Stomach (tissue), 9 donors: Measurements from ENCODE around the gene VMP1. TPM values are rescaled to one million over a fixed set of nuclear protein-coding genes. Genes with fewer than 3 reads are reported as not detected.

ENCODE experiments used
- DNase-seq, 2 donors: peaks; one replicate each; pipeline versions ENCODE4 v3.0.0 to v3.0.0-alpha.2; 2013 to 2019
- H3K27ac ChIP-seq, 5 donors: fragments of 200-600 bp in 4 of 5; sonication (generic) in 4 of 5; one replicate each; pipeline ENCODE4 v1.5.1; 2013 to 2019; ENCODE audit warnings: mild to moderate bottlenecking in 1 of 5, moderate library complexity in 1 of 5
- H3K27me3 ChIP-seq, 3 donors: fragments of 200-600 bp; sonication (generic); one replicate each; pipeline ENCODE4 v1.5.1; 2017 to 2019; ENCODE audit warnings: mixed run types in 1 of 3
- H3K36me3 ChIP-seq, 4 donors: fragments of 200-600 bp; sonication (generic); 1 replicate in 3 of 4; 2 replicates in 1 of 4; pipeline ENCODE4 v1.5.1; 2016 to 2019
- H3K4me1 ChIP-seq, 4 donors: fragments of 200-600 bp; sonication (generic); one replicate each; pipeline ENCODE4 v1.5.1; 2016 to 2019
- H3K4me3 ChIP-seq, 4 donors: fragments of 200-600 bp; sonication (generic) in 3 of 4; one replicate each; pipeline ENCODE4 v1.5.1; 2016 to 2019; ENCODE audit warnings: mild to moderate bottlenecking in 1 of 4
- H3K9me3 ChIP-seq, 4 donors: fragments of 200-600 bp; sonication (generic); one replicate each; pipeline ENCODE4 v1.5.1; 2016 to 2019
- EP300 ChIP-seq: sonication (generic); formaldehyde crosslinking; IDR thresholded peaks from one replicate; pipeline ENCODE4 v1.6.1; 2017; ENCODE audit warnings: antibody characterized with exemption
- POLR2A ChIP-seq, 4 donors: fragments of 450-650 bp; IDR thresholded peaks; one replicate each; pipeline ENCODE4 v1.6.1; 2016; ENCODE audit warnings: antibody characterized with exemption in 4 of 4, control low read depth in 2 of 4, mild to moderate bottlenecking in 1 of 4, moderate library complexity in 1 of 4
- POLR2AphosphoS5 ChIP-seq, 3 donors: sonication (generic); formaldehyde crosslinking; IDR thresholded peaks; one replicate each; pipeline ENCODE4 v1.6.1; 2016; ENCODE audit warnings: antibody characterized with exemption in 3 of 3
- WGBS, 5 donors: extraction: QIAGEN DNeasy Blood & Tissue Kit in 3 of 5; methylation state at CpG; one replicate each; pipeline versions ENCODE4 v1.1.5 to v1.1.7; 2013 to 2018; 5-methylcytosine and 5-hydroxymethylcytosine counted together
- intact Hi-C: fragments of 100-400 bp; cut with DNase I; formaldehyde crosslinking; loops from one replicate; pipeline ENCODE4 v1.15.1; 2023; ENCODE audit warnings: low total_unique reads
- polyA plus RNA-seq, 3 donors: library from polyadenylated mRNA; stranded (reverse); fragments of 200-250 nt; gene quantifications; one replicate each; pipeline ENCODE4 v1.2.3, GENCODE V29; 2013
- total RNA-seq, 5 donors: library from RNA; depleted of rRNA; stranded (reverse); fragments of >200 nt; gene quantifications; one replicate each; pipeline versions ENCODE4 v1.1.0 to v1.2.3, GENCODE V29; 2014 to 2016
- TF ChIP-seq, protein P1 (sequence below), 7 experiments: fragments of 450-650 bp in 4 of 7; fragments of 200-600 bp in 3 of 7; sonication (generic) in 3 of 7; IDR thresholded peaks; one replicate each; pipeline ENCODE4 v1.5.1; 2016 to 2019; ENCODE audit warnings: antibody characterized with exemption in 7 of 7, control low read depth in 2 of 7, mild to moderate bottlenecking in 1 of 7
- donor health status: healthy with polysubstance abuse.
- donor health status: Bipolar disorder and iron deficiency.
- donor health status: healthy.

Gene VMP1
- total and polyA plus RNA-seq, 8 donors = 24.4 to 562 (median 155) TPM

DNA sequence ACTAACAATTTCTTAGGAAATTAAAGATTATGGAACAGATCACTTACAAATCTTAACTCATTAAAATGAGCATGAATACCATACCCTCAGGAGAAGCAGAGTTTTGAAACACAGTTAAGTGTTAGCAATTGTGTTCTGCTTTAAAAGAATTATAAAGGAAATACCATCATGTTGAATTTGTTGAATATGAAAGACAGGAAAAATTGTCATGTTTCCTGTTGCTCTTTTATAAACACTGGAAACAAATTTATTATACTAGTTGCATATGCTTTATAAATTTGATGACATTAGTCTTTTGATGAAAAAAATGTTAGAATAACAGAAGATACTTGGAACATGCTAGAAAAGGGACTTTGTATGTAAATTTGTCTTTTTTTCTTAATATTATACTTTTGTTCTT is 59.7 kb downstream of the VMP1 start:
- peak overlapping the region in 2 of 5 donors; percentile 61 to 75 for H3K27ac ChIP-seq
- peaks cover 0 to 30% (median 4%) of the 10 kb centered on the region in 4 donors for H3K4me1 ChIP-seq
- peaks cover 6 to 37% (median 20%) of the 10 kb centered on the region in 4 donors for H3K36me3 ChIP-seq
- H3K9me3 ChIP-seq = no peaks in the 10 kb centered on the region
- TF ChIP-seq, protein P1, sequence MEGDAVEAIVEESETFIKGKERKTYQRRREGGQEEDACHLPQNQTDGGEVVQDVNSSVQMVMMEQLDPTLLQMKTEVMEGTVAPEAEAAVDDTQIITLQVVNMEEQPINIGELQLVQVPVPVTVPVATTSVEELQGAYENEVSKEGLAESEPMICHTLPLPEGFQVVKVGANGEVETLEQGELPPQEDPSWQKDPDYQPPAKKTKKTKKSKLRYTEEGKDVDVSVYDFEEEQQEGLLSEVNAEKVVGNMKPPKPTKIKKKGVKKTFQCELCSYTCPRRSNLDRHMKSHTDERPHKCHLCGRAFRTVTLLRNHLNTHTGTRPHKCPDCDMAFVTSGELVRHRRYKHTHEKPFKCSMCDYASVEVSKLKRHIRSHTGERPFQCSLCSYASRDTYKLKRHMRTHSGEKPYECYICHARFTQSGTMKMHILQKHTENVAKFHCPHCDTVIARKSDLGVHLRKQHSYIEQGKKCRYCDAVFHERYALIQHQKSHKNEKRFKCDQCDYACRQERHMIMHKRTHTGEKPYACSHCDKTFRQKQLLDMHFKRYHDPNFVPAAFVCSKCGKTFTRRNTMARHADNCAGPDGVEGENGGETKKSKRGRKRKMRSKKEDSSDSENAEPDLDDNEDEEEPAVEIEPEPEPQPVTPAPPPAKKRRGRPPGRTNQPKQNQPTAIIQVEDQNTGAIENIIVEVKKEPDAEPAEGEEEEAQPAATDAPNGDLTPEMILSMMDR (IDR thresholded peaks at IDR 0.05) = no peak
- no peak for TF ChIP-seq EP300
- no peak for DNase-seq
- intact Hi-C loops = no loop called here
- H3K4me3 ChIP-seq = no peak overlapping the region
- no peaks in the 10 kb centered on the region for H3K27me3 ChIP-seq

DNA sequence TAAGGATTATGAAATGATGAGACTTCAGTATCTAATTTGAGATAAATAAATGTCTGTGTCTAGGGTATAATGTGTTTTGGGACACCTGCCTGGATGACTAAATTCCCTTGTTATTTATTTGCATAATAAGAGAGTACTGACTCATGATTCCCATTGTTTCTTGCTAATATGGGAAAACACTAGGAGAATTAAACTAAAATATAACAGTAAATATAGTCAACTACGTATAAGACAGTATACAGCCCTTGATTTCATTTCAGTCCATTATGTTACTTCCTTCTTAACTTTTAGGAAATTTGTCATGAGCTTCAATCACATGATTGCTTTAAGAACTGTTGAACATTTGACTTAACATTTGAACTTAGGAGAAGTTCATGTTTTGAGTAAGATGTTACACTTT is 62.4 kb downstream of the VMP1 start:
- no peak for TF ChIP-seq POLR2A (IDR thresholded peaks at IDR 0.05)
- TF ChIP-seq POLR2AphosphoS5 (IDR thresholded peaks at IDR 0.05) = no peak
- TF ChIP-seq EP300 = no peak
- TF ChIP-seq, protein P1 (IDR thresholded peaks at IDR 0.05) = no peak
- Histone ChIP-seq H3K4me1 (peaks cover 0 to 21% (median 0%) of the 10 kb centered on the region in 4 donors), H3K36me3 (peaks cover 6 to 46% (median 37%) of the 10 kb centered on the region in 4 donors), H3K4me3 (no peak overlapping the region), H3K27me3 (no peaks in the 10 kb centered on the region), H3K27ac (peak overlapping the region in 1 of 5 donors; percentile 16), H3K9me3 (no peaks in the 10 kb centered on the region)
- intact Hi-C loops = no loop called here
- DNase-seq = no peak
- WGBS, 5 donors = 54 to 74% (median 69%) methylated on average over 1 of the region's 1 CpG

DNA sequence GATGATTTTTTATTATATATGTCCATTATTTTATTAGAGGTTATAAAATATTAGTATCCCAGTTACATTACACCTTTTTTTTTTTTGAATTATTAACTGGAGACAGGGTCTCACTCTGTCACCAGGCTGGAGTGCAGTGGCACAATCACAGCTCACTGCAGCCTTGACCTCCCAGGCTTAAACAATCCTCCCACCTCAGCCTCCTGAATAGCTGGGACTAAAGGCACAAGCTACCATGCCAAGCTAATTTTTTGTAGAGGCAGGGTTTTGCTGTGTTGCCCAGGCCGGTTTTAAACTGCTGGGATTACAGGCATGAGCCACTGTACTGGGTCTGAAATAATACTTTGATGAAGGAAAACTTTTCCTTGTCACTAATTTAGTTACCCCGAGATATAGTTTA is 63.6 kb downstream of the VMP1 start:
- H3K9me3 ChIP-seq = no peaks in the 10 kb centered on the region
- H3K36me3 ChIP-seq = peaks cover 0 to 48% (median 39%) of the 10 kb centered on the region in 4 donors
- no peak overlapping the region for H3K27ac ChIP-seq
- TF ChIP-seq POLR2AphosphoS5 (IDR thresholded peaks at IDR 0.05) (no peak), EP300 (no peak), POLR2A (IDR thresholded peaks at IDR 0.05) (no peak)
- TF ChIP-seq, protein P1 (IDR thresholded peaks at IDR 0.05) = no peak
- 93 to 99% (median 97%) methylated on average over 2 of the region's 2 CpGs for WGBS, 5 donors
- H3K4me1 ChIP-seq = peaks cover 0 to 21% (median 0%) of the 10 kb centered on the region in 4 donors
- intact Hi-C loops = no loop called here
- H3K27me3 ChIP-seq = no peaks in the 10 kb centered on the region
- H3K4me3 ChIP-seq = no peak overlapping the region
- no peak for DNase-seq

DNA sequence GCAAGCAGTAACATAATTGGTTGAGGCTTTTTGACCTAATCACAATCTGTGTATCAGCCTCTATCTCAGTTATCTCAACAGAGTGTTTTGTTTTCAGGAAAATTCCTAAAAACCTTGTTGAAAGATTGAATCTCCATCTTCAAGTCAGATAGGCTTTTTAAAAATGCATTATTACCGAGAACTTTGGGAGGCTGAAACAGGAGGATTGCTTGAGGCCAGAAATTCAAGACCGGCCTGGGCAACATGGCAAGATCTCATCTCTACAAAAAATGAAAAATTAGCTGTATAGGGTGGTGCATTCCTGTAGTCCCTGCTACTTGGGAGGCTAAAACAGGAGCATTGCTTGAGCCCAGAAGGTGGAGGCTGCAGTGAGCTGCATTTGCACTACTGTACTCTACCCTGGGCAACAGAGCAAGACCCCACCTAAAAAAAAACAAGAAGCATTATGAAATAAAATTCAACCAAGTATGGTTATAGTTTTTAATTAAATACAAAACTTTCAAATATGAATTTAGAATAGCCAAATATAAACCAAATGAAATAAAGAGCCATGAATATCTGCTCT is 68.4 kb downstream of the VMP1 start:
- TF ChIP-seq EP300 = no peak
- intact Hi-C loops = no loop called here
- Histone ChIP-seq H3K36me3 (peaks cover 0 to 50% (median 49%) of the 10 kb centered on the region in 4 donors), H3K9me3 (no peaks in the 10 kb centered on the region), H3K27me3 (no peaks in the 10 kb centered on the region), H3K4me1 (peaks cover 0 to 7% (median 0%) of the 10 kb centered on the region in 4 donors), H3K4me3 (no peak overlapping the region), H3K27ac (no peak overlapping the region)
- no peak for DNase-seq
- WGBS, 5 donors = 96 to 100% (median 98%) methylated on average over 2 of the region's 2 CpGs

DNA sequence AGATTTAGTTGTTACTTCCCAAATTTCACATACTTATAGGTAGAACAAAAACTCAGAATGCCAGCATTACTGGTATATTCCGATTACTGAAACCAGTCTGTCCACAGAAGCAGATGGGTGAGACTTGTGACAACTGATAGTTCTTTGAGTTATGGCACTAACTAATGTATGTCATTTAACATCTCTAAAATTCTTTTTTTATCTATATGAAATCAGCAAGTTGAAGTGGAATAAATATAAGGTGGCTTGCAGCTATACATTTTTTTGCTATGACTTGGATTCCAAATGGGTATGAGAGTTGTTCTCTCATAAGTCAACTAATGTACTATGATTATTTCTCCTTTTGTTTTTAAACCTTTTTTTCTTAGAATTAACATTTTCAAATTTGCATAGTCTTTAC is 69.1 kb downstream of the VMP1 start:
- 95 to 100% (median 98%) methylated on average over 1 of the region's 1 CpG for WGBS, 5 donors
- Histone ChIP-seq H3K36me3 (peaks cover 0 to 50% (median 49%) of the 10 kb centered on the region in 4 donors), H3K4me3 (no peak overlapping the region), H3K9me3 (no peaks in the 10 kb centered on the region), H3K27ac (no peak overlapping the region), H3K27me3 (no peaks in the 10 kb centered on the region), H3K4me1 (peaks cover 0 to 7% (median 0%) of the 10 kb centered on the region in 4 donors)
- DNase-seq = no peak
- intact Hi-C loops = no loop called here
- TF ChIP-seq, protein P1 (IDR thresholded peaks at IDR 0.05) = no peak
- TF ChIP-seq POLR2A (IDR thresholded peaks at IDR 0.05) (no peak), POLR2AphosphoS5 (IDR thresholded peaks at IDR 0.05) (no peak), EP300 (no peak)
